Measurements from ENCODE around the gene SLC1A6. TPM values are rescaled to one million over a fixed set of nuclear protein-coding genes. Genes with fewer than 3 reads are reported as not detected.

The SLC1A6 gene
- total and polyA plus RNA-seq, 9 of the 15 experiments (the other 6 are each of a cell fraction or from before 2014, with no cell fraction given): not detected

DNA sequence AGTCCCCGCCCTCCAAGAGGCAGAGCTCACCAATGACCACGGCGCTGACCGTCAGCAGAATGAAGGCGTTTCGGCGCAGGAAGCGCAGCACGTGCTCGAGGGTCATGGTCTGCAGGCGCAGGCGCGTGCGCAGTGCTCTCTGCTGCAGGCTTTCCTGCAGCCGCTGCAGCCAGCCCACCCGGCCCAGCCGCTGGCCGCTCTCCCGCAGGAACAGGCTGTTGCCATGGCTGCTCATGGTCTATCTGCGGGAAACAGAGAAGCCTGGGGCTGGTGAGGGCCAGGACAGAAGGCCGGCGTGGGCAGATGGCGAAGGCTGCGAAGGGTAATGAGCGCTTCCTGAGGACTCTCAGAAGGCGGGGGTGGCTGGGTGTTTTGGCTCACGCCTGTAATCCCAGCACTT is 7.0 kb downstream of the SLC1A6 start:
- H2AFZ ChIP-seq (ENCODE audit: low read depth, low read length): no peak overlapping the region
- BruUV-seq (replicated peaks): no TSS peak
- H3K27ac ChIP-seq (ENCODE audit: extremely low read depth, low read depth, low read length): no peak overlapping the region
- H3K9ac ChIP-seq (ENCODE audit: insufficient read depth in 1 of 2, low read depth in 2 of 2, low read length in 2 of 2): no peak overlapping the region
- H3K79me2 ChIP-seq (ENCODE audit: control insufficient read depth, insufficient read depth, low read length): no peaks in the 10 kb centered on the region
- in situ Hi-C loops (cut with MboI) (loop anchor here (10.0 kb wide), 1 partner anchor 712 kb away; no protein-coding TSS in a partner anchor), intact Hi-C loops (cut with micrococcal nuclease) (no loop called here)
- no peaks in the 10 kb centered on the region for H3K9me1 ChIP-seq (ENCODE audit: control insufficient read depth, insufficient read depth, low read length)
- H3K27me3 ChIP-seq (ENCODE audit: control insufficient read depth in 2 of 2, insufficient read depth in 2 of 2, low read length in 2 of 2): peaks cover 3 to 27% of the 10 kb centered on the region in 2 experiments; a peak in 3 of 5 replicates
- DNase-seq (ENCODE audit: extremely low read depth in 1 of 4, low spot score in 3 of 4) (peak in 2 of 4 experiments; percentile 15 to 26), FAIRE-seq (no peak), ATAC-seq (peak; percentile 54; the same call in 2 of the 3 replicates)
- H3K36me3 ChIP-seq (ENCODE audit: control insufficient read depth, insufficient read depth, low read length): no peaks in the 10 kb centered on the region
- no peaks in the 10 kb centered on the region for H3K9me3 ChIP-seq (replicated peaks; ENCODE audit: control insufficient read depth, insufficient read depth, low read depth, low read length)
- no peak overlapping the region for H3K4me3 ChIP-seq
- no peak overlapping the region for H3K4me2 ChIP-seq (ENCODE audit: insufficient read depth, low read length)
- 5% methylated on average over 22 of the region's 27 CpGs for WGBS (ENCODE audit: insufficient coverage, low coverage, missing lambda C conversion rate)
- peaks cover 0 to 5% of the 10 kb centered on the region in 2 experiments; a peak in 2 of 5 replicates for H3K4me1 ChIP-seq (replicated peaks in 1 of 2; ENCODE audit: control insufficient read depth in 2 of 2, insufficient read depth in 2 of 2, low read length in 2 of 2)
- H4K20me1 ChIP-seq (replicated peaks; ENCODE audit: control insufficient read depth, insufficient read depth, low read length): no peaks in the 10 kb centered on the region
- POLR2A ChIA-PET: interaction anchor here (0.6 kb wide), 2 partner anchors 8 to 55 kb away, joined by 3 to 4 read pairs; no protein-coding TSS in a partner anchor
- CTCF ChIA-PET (ENCODE audit: low intra/inter-chr PET ratio): no interaction called here
- no peak for TF ChIP-seq CTBP1 (IDR thresholded peaks at IDR 0.05; ENCODE audit: borderline replicate concordance)
- TF ChIP-seq ZNF263 (CRISPR knock-in tag; IDR thresholded peaks at IDR 0.05; ENCODE audit: borderline replicate concordance): no peak
- TF ChIP-seq, protein P1, sequence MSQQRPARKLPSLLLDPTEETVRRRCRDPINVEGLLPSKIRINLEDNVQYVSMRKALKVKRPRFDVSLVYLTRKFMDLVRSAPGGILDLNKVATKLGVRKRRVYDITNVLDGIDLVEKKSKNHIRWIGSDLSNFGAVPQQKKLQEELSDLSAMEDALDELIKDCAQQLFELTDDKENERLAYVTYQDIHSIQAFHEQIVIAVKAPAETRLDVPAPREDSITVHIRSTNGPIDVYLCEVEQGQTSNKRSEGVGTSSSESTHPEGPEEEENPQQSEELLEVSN (IDR thresholded peaks at IDR 0.05; ENCODE audit: borderline replicate concordance in 1 of 2, extremely low read depth in 1 of 2, insufficient read depth in 1 of 2, insufficient read length in 1 of 2, low read depth in 1 of 2, low read length in 1 of 2, poor library complexity in 1 of 2, severe bottlenecking in 1 of 2): peak; percentile 35 to 61
- no peak for TF ChIP-seq CEBPG (CRISPR knock-in tag; IDR thresholded peaks at IDR 0.05)
- TF ChIP-seq CEBPG (tag; conservative IDR thresholded peaks at IDR 0.05 in 1 of 2, IDR thresholded peaks at IDR 0.05 in 1 of 2): no peak
- TF ChIP-seq ZNF695 (CRISPR knock-in tag; IDR thresholded peaks at IDR 0.05): no peak
- no peak for TF ChIP-seq NCOR1 (IDR thresholded peaks at IDR 0.05)
- no peak for TF ChIP-seq KAT7 (CRISPR knock-in tag; IDR thresholded peaks at IDR 0.05; ENCODE audit: borderline replicate concordance)
- TF ChIP-seq MAFK (IDR thresholded peaks at IDR 0.05; ENCODE audit: low read length): no peak
- TF ChIP-seq RAD21 (CRISPR knock-in tag; conservative IDR thresholded peaks at IDR 0.05 in 1 of 2, IDR thresholded peaks at IDR 0.05 in 1 of 2): no peak
- TF ChIP-seq, protein P2, sequence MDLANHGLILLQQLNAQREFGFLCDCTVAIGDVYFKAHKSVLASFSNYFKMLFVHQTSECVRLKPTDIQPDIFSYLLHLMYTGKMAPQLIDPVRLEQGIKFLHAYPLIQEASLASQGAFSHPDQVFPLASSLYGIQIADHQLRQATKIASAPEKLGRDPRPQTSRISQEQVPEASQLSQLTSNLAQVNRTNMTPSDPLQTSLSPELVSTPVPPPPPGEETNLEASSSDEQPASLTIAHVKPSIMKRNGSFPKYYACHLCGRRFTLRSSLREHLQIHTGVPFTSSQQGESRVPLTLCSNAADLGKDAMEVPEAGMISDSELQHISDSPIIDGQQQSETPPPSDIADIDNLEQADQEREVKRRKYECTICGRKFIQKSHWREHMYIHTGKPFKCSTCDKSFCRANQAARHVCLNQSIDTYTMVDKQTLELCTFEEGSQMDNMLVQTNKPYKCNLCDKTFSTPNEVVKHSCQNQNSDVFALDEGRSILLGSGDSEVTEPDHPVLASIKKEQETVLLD (IDR thresholded peaks at IDR 0.05): no peak
- TF ChIP-seq SMARCA4 (IDR thresholded peaks at IDR 0.05): no peak
- TF ChIP-seq, protein P3, sequence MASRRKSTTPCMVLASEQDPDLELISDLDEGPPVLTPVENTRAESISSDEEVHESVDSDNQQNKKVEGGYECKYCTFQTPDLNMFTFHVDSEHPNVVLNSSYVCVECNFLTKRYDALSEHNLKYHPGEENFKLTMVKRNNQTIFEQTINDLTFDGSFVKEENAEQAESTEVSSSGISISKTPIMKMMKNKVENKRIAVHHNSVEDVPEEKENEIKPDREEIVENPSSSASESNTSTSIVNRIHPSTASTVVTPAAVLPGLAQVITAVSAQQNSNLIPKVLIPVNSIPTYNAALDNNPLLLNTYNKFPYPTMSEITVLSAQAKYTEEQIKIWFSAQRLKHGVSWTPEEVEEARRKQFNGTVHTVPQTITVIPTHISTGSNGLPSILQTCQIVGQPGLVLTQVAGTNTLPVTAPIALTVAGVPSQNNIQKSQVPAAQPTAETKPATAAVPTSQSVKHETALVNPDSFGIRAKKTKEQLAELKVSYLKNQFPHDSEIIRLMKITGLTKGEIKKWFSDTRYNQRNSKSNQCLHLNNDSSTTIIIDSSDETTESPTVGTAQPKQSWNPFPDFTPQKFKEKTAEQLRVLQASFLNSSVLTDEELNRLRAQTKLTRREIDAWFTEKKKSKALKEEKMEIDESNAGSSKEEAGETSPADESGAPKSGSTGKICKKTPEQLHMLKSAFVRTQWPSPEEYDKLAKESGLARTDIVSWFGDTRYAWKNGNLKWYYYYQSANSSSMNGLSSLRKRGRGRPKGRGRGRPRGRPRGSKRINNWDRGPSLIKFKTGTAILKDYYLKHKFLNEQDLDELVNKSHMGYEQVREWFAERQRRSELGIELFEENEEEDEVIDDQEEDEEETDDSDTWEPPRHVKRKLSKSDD (conservative IDR thresholded peaks at IDR 0.05; ENCODE audit: low read length): no peak
- no peak for TF ChIP-seq ZC3H4 (CRISPR knock-in tag; IDR thresholded peaks at IDR 0.05; ENCODE audit: borderline replicate concordance)
- no peak for TF ChIP-seq FOS (IDR thresholded peaks at IDR 0.05; ENCODE audit: extremely low read depth, insufficient read length)
- TF ChIP-seq NR1H2 (CRISPR knock-in tag; IDR thresholded peaks at IDR 0.05): no peak
- TF ChIP-seq, protein P4, sequence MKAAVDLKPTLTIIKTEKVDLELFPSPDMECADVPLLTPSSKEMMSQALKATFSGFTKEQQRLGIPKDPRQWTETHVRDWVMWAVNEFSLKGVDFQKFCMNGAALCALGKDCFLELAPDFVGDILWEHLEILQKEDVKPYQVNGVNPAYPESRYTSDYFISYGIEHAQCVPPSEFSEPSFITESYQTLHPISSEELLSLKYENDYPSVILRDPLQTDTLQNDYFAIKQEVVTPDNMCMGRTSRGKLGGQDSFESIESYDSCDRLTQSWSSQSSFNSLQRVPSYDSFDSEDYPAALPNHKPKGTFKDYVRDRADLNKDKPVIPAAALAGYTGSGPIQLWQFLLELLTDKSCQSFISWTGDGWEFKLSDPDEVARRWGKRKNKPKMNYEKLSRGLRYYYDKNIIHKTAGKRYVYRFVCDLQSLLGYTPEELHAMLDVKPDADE (conservative IDR thresholded peaks at IDR 0.05; ENCODE audit: control insufficient read depth, low read depth, low read length): no peak
